Bronchial epithelial cell (primary cell): ENCODE measurements around the gene TSGA10IP. TPM values are rescaled to one million over a fixed set of nuclear protein-coding genes. Genes with fewer than 3 reads are reported as not detected.

Experiments used
- DNase-seq: peaks from one replicate; pipeline ENCODE4 v3.0.0-alpha.2; 2010; ENCODE audit warnings: low read depth
- FAIRE-seq: peaks from 2 replicates; lab custom pipeline; 2011; peaks lifted over from hg19 to GRCh38; lab: Jason Lieb, UNC
- H3K27me3 ChIP-seq: 2 replicates; pipeline ENCODE4 v1.5.1; 2011; ENCODE audit warnings: low read length; ENCODE audit not compliant: control insufficient read depth, insufficient read depth
- H3K36me3 ChIP-seq: 2 replicates; pipeline ENCODE4 v1.5.1; 2011; ENCODE audit warnings: low read length; ENCODE audit not compliant: control insufficient read depth, insufficient read depth
- H3K4me3 ChIP-seq: 2 replicates; pipeline ENCODE4 v1.5.1; 2011; ENCODE audit warnings: mild to moderate bottlenecking, low read depth, low read length, control low read depth
- total RNA-seq: library from RNA; depleted of rRNA; stranded (reverse); fragments of >200 nt; gene quantifications from 2 replicates; pipeline ENCODE4 v1.2.1, GENCODE V29; 2014
- TF ChIP-seq, protein P1 (sequence below): IDR thresholded peaks from 2 replicates; pipeline ENCODE4 v1.5.1; 2011; ENCODE audit warnings: mild to moderate bottlenecking, moderate library complexity, low read length, control low read depth, inconsistent platforms; ENCODE audit not compliant: insufficient read depth, severe bottlenecking

The TSGA10IP gene
- total RNA-seq, 1 donor from 2014 or later: not detected

DNA sequence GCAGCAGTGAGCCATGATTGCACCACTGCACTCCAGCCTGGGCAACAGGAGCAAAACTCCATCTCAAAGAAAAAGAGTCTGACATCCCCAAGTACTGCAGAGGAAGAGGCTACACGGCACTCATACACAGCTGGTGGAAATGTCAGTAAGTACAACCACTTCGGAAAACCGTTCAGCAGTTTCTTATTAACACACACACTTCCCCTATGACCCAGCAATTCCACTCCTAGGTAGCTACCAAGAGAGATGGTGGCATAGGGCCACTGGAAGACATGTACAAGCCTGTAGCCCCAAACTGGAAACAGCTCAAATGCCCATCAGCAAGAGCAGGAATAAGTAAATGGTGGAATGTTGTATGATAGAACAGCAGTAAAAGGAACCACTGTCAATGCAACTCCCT is 22.7 kb upstream of the TSGA10IP start:
- DNase-seq (no peak), FAIRE-seq (no peak)
- H3K27me3 ChIP-seq: no peaks in the 10 kb centered on the region
- H3K36me3 ChIP-seq: peaks cover 8% of the 10 kb centered on the region
- no peak overlapping the region for H3K4me3 ChIP-seq
- TF ChIP-seq, protein P1, sequence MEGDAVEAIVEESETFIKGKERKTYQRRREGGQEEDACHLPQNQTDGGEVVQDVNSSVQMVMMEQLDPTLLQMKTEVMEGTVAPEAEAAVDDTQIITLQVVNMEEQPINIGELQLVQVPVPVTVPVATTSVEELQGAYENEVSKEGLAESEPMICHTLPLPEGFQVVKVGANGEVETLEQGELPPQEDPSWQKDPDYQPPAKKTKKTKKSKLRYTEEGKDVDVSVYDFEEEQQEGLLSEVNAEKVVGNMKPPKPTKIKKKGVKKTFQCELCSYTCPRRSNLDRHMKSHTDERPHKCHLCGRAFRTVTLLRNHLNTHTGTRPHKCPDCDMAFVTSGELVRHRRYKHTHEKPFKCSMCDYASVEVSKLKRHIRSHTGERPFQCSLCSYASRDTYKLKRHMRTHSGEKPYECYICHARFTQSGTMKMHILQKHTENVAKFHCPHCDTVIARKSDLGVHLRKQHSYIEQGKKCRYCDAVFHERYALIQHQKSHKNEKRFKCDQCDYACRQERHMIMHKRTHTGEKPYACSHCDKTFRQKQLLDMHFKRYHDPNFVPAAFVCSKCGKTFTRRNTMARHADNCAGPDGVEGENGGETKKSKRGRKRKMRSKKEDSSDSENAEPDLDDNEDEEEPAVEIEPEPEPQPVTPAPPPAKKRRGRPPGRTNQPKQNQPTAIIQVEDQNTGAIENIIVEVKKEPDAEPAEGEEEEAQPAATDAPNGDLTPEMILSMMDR: no peak

DNA sequence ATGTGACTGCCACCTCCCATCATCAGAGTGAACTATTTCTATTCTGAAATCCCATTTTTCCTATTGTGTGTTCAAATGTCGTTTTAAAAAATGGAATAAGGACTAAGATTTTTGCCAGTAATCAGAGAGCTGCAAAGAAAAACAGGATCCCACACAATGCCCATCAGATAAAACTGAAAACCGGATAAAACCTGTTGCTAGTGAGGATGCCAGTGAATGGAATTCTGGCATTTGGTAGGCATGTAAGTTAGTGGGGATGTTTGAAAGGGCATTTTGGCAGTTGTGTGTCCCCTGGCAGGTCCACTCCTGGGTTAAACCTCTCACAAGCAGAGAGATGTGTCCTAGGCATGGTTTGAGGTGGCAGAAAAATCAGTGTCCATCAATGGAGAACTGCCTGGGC is 19.9 kb upstream of the TSGA10IP start:
- H3K36me3 ChIP-seq: peaks cover 8% of the 10 kb centered on the region
- no peak for FAIRE-seq
- TF ChIP-seq, protein P1: no peak
- no peak overlapping the region for H3K4me3 ChIP-seq
- H3K27me3 ChIP-seq: no peaks in the 10 kb centered on the region
- no peak for DNase-seq

DNA sequence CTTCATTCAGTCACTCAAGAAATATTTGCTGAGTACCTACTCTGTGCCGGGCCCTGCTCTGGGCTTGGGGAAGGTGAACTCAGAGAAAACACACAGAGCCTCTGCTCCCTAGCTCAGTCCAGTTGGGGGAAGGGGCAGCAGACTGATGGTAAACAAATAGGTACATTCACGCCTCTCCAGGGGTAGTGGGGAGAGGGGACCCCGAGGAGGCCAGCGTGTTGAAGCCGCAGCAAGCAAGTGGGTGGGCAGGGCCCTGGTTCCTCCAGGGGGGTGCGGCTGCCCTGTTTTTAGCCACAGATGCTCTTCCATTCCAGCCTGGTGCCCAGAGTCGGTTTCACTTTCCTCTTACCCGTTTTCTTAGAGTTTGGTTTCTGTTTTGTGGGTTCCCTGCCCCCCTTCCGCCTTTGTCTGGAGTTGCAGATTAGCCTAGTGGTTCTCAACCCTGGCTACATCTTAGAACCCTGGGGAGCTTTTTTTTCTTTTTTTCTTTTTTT is 17.3 kb upstream of the TSGA10IP start:
- no peak for FAIRE-seq
- H3K4me3 ChIP-seq: no peak overlapping the region
- no peak for DNase-seq
- no peaks in the 10 kb centered on the region for H3K27me3 ChIP-seq
- H3K36me3 ChIP-seq: no peaks in the 10 kb centered on the region
- TF ChIP-seq, protein P1: no peak

DNA sequence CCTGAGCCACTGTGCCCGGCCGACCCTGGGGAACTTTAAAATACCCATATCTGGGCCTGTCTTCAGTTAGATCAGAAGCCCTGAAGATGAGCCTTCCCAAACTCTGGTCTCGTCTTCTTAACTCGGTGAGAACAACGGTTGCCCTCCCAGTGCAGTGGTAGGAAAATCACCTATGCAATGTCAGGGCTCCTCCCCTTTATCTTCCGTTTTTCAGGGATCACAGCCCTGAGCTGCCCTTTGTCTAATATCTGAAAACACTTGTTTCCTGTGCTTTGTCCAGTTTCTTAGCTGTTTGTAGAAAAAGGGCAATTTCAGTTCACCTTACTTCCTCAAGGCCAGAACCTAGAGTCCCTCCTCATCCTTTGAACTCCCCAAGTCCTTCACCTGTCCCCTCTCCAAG is 16.6 kb upstream of the TSGA10IP start:
- DNase-seq: no peak
- FAIRE-seq: no peak
- Histone ChIP-seq H3K36me3 (no peaks in the 10 kb centered on the region), H3K27me3 (no peaks in the 10 kb centered on the region), H3K4me3 (no peak overlapping the region)
- TF ChIP-seq, protein P1: no peak

DNA sequence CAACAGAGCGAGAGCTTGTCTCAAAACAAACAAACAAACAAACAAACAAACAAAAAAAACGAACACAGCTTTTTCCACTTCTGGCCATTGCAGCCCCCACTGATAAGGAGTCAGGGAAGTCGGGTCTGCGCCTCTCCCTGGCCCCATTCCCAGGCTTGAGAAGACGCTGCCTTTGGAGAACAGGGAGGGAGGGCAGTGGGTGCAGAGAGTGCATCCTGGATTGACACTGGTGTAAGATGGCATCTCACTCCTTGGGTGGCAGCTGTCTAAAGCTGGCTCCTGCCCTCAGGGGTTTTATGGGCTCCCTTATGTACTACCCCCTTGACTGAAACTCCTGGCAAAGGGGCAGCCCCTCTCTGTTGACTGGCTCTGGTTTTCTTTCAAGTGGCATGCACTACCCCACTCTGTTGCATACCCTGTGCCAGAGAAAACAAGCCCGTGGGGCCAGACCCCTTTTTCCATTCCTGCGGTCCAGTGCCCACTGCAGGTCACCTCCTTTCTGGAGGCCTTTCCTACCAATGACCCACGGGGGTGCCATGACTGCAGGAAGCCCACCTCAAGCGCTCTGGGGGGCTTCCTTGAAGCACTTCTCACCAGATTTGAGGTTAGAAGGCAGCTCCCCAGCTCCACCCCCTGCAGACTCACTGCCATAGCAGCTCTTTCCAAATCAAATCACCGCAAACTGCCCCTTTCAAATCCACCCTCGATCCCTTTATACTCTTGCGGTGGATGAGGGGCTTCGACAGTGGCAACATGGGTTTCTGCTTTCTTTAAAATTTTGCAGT is 13.3 kb upstream of the TSGA10IP start:
- Histone ChIP-seq H3K36me3 (no peaks in the 10 kb centered on the region), H3K4me3 (no peak overlapping the region), H3K27me3 (no peaks in the 10 kb centered on the region)
- FAIRE-seq: no peak
- no peak for DNase-seq
- TF ChIP-seq, protein P1: no peak
